Body of pancreas (tissue), 4 donors: Measurements from ENCODE around the gene KRT83.

Source experiments
- CTCF ChIP-seq, 7 experiments: fragments of 450-650 bp in 4 of 7; fragments of 200-600 bp in 3 of 7; sonication (generic) in 3 of 7; IDR thresholded peaks; one replicate each; pipeline ENCODE4 v1.5.1; 2016 to 2019; ENCODE audit warnings: antibody characterized with exemption in 7 of 7
- POLR2A ChIP-seq, 3 donors: fragments of 450-650 bp; IDR thresholded peaks; one replicate each; pipeline ENCODE4 v1.6.1; 2016; ENCODE audit warnings: antibody characterized with exemption in 3 of 3, mild to moderate bottlenecking in 2 of 3

- TF ChIP-seq CTCF (IDR thresholded peaks at IDR 0.05), result no peak
- TF ChIP-seq POLR2A (IDR thresholded peaks at IDR 0.05), result no peak
Measured at GRCh38 chr12:52268212-52268611, 53.0 kb downstream of the KRT83 start.
